SK-N-SH treated with all-trans-retinoic acid at 6 μM for 48 hours (cell line): Measurements from ENCODE around the gene SYN1.

Experiments
- ATAC-seq: fragments of 200-7000 bp; cut with Tn5 transposase; 3 replicates; pipeline ENCODE4 v1.9.1; 2020; ENCODE audit warnings: mild to moderate bottlenecking, moderate library complexity
- ARNTL ChIP-seq: fragments of 450-650 bp; formaldehyde crosslinking; IDR thresholded peaks from 2 replicates; pipeline ENCODE4 v1.5.0; 2020; ENCODE audit warnings: low read depth, mild to moderate bottlenecking, moderate library complexity, borderline replicate concordance
- BACH2 ChIP-seq: fragments of 250-450 bp; sonication (Bioruptor Pico); IDR thresholded peaks from 2 replicates; pipeline ENCODE4 v1.9.0; 2021; ENCODE audit warnings: mild to moderate bottlenecking, borderline replicate concordance
- CSDC2 ChIP-seq: fragments of 250-450 bp; sonication (Bioruptor Pico); IDR thresholded peaks from 2 replicates; pipeline ENCODE4 v1.5.0; 2020; ENCODE audit warnings: mild to moderate bottlenecking, moderate library complexity
- ESRRG ChIP-seq: fragments of 250-450 bp; sonication (Bioruptor Pico); IDR thresholded peaks from 2 replicates; pipeline ENCODE4 v1.6.1; 2021; ENCODE audit warnings: mild to moderate bottlenecking
- GLIS3 ChIP-seq: fragments of 250-450 bp; sonication (Bioruptor Pico); IDR thresholded peaks from 2 replicates; pipeline ENCODE4 v1.5.0; 2020; ENCODE audit warnings: mild to moderate bottlenecking, moderate library complexity
- ISL1 ChIP-seq: fragments of 250-450 bp; sonication (Bioruptor Pico); IDR thresholded peaks from 2 replicates; pipeline ENCODE4 v2.1.2; 2022; ENCODE audit warnings: mild to moderate bottlenecking, moderate library complexity
- OSR1 ChIP-seq: fragments of 250-450 bp; sonication (Bioruptor Pico); IDR thresholded peaks from 2 replicates; pipeline ENCODE4 v1.8.0; 2022; ENCODE audit warnings: moderate library complexity, mild to moderate bottlenecking, inconsistent platforms
- POU6F1 ChIP-seq: fragments of 250-450 bp; sonication (Bioruptor Pico); IDR thresholded peaks from 2 replicates; pipeline ENCODE4 v1.8.0; 2021; ENCODE audit warnings: low read depth, mild to moderate bottlenecking, moderate library complexity, borderline replicate concordance
- PPARA ChIP-seq: fragments of 250-450 bp; sonication (Bioruptor Pico); IDR thresholded peaks from 2 replicates; pipeline ENCODE4 v1.5.0; 2020; ENCODE audit warnings: mild to moderate bottlenecking, borderline replicate concordance
- RARB ChIP-seq: fragments of 250-450 bp; sonication (Bioruptor Pico); IDR thresholded peaks from 2 replicates; pipeline ENCODE4 v1.8.0; 2021; ENCODE audit warnings: mild to moderate bottlenecking, moderate library complexity
- SNAI2 ChIP-seq: fragments of 250-450 bp; sonication (Bioruptor Pico); IDR thresholded peaks from 2 replicates; pipeline ENCODE4 v1.5.0; 2020; ENCODE audit warnings: mild to moderate bottlenecking, moderate library complexity
- TOX ChIP-seq: fragments of 250-450 bp; sonication (Bioruptor Pico); IDR thresholded peaks from 2 replicates; pipeline ENCODE4 v1.8.0; 2021; ENCODE audit warnings: mild to moderate bottlenecking, moderate library complexity, borderline replicate concordance
- TSHZ2 ChIP-seq: fragments of 250-450 bp; sonication (Bioruptor Pico); IDR thresholded peaks from 2 replicates; pipeline ENCODE4 v1.5.0; 2020; ENCODE audit warnings: mild to moderate bottlenecking, moderate library complexity
- ZC3H10 ChIP-seq: fragments of 250-450 bp; sonication (Bioruptor Pico); IDR thresholded peaks from 2 replicates; pipeline ENCODE4 v1.5.1; 2021; ENCODE audit warnings: mild to moderate bottlenecking, moderate library complexity
- ZFP3 ChIP-seq: fragments of 250-450 bp; sonication (Bioruptor Pico); IDR thresholded peaks from 2 replicates; pipeline ENCODE4 v1.5.0; 2020; ENCODE audit warnings: mild to moderate bottlenecking, moderate library complexity
- ZFP30 ChIP-seq: fragments of 450-650 bp; formaldehyde crosslinking; IDR thresholded peaks from 2 replicates; pipeline ENCODE4 v1.5.0; 2022; ENCODE audit warnings: mild to moderate bottlenecking, moderate library complexity
- ZNF565 ChIP-seq: fragments of 450-650 bp; formaldehyde crosslinking; conservative IDR thresholded peaks from 2 replicates; pipeline ENCODE4 v1.5.0; 2020; ENCODE audit warnings: low read depth, mild to moderate bottlenecking, moderate library complexity
- ZNF70 ChIP-seq: fragments of 450-650 bp; formaldehyde crosslinking; IDR thresholded peaks from 2 replicates; pipeline ENCODE4 v1.5.0; 2020; ENCODE audit warnings: mild to moderate bottlenecking, moderate library complexity
- TF ChIP-seq, protein P1 (sequence below): fragments of 250-450 bp; sonication (Bioruptor Pico); IDR thresholded peaks from 2 replicates; pipeline ENCODE4 v1.5.1; 2020; ENCODE audit warnings: low read depth, mild to moderate bottlenecking, moderate library complexity
- TF ChIP-seq, protein P2 (sequence below): fragments of 250-450 bp; sonication (Bioruptor Pico); IDR thresholded peaks from 2 replicates; pipeline ENCODE4 v1.5.1; 2021; ENCODE audit warnings: mild to moderate bottlenecking, moderate library complexity
- TF ChIP-seq, protein P3 (sequence below): fragments of 250-450 bp; sonication (Bioruptor Pico); IDR thresholded peaks from 2 replicates; pipeline ENCODE4 v1.8.0; 2020; ENCODE audit warnings: mild to moderate bottlenecking, moderate library complexity, borderline replicate concordance

The SYN1 gene

GRCh38 chrX:47611926-47612325 lies 7.7 kb downstream of the SYN1 start:
- no peak for TF ChIP-seq TSHZ2 (CRISPR knock-in tag)
- no peak for TF ChIP-seq ISL1 (CRISPR knock-in tag)
- TF ChIP-seq, protein P1, sequence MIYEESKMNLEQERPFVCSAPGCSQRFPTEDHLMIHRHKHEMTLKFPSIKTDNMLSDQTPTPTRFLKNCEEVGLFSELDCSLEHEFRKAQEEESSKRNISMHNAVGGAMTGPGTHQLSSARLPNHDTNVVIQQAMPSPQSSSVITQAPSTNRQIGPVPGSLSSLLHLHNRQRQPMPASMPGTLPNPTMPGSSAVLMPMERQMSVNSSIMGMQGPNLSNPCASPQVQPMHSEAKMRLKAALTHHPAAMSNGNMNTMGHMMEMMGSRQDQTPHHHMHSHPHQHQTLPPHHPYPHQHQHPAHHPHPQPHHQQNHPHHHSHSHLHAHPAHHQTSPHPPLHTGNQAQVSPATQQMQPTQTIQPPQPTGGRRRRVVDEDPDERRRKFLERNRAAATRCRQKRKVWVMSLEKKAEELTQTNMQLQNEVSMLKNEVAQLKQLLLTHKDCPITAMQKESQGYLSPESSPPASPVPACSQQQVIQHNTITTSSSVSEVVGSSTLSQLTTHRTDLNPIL (CRISPR knock-in tag): no peak
- TF ChIP-seq, protein P2, sequence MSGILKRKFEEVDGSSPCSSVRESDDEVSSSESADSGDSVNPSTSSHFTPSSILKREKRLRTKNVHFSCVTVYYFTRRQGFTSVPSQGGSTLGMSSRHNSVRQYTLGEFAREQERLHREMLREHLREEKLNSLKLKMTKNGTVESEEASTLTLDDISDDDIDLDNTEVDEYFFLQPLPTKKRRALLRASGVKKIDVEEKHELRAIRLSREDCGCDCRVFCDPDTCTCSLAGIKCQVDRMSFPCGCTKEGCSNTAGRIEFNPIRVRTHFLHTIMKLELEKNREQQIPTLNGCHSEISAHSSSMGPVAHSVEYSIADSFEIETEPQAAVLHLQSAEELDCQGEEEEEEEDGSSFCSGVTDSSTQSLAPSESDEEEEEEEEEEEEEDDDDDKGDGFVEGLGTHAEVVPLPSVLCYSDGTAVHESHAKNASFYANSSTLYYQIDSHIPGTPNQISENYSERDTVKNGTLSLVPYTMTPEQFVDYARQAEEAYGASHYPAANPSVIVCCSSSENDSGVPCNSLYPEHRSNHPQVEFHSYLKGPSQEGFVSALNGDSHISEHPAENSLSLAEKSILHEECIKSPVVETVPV (CRISPR knock-in tag): no peak
- no peak for TF ChIP-seq POU6F1 (CRISPR knock-in tag)
- TF ChIP-seq OSR1 (CRISPR knock-in tag): no peak
- no peak for TF ChIP-seq TOX (CRISPR knock-in tag)
- no peak for TF ChIP-seq ESRRG (CRISPR knock-in tag)
- no peak for ATAC-seq

- TF ChIP-seq ZFP30: no peak
- TF ChIP-seq ZFP3: no peak
- TF ChIP-seq RARB (CRISPR knock-in tag): no peak
- TF ChIP-seq ESRRG (CRISPR knock-in tag): no peak
- no peak for TF ChIP-seq TSHZ2 (CRISPR knock-in tag)
- TF ChIP-seq ARNTL (CRISPR knock-in tag): no peak
- no peak for TF ChIP-seq ZNF70 (CRISPR knock-in tag)
- TF ChIP-seq, all 23 proteins: peak for 0
- ATAC-seq: no peak
Observed at GRCh38 chrX:47611489-47611888, 8.2 kb downstream of the SYN1 start.

GRCh38 chrX:47610511-47610910 lies 9.1 kb downstream of the SYN1 start:
- TF ChIP-seq, protein P3, sequence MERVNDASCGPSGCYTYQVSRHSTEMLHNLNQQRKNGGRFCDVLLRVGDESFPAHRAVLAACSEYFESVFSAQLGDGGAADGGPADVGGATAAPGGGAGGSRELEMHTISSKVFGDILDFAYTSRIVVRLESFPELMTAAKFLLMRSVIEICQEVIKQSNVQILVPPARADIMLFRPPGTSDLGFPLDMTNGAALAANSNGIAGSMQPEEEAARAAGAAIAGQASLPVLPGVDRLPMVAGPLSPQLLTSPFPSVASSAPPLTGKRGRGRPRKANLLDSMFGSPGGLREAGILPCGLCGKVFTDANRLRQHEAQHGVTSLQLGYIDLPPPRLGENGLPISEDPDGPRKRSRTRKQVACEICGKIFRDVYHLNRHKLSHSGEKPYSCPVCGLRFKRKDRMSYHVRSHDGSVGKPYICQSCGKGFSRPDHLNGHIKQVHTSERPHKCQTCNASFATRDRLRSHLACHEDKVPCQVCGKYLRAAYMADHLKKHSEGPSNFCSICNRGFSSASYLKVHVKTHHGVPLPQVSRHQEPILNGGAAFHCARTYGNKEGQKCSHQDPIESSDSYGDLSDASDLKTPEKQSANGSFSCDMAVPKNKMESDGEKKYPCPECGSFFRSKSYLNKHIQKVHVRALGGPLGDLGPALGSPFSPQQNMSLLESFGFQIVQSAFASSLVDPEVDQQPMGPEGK (CRISPR knock-in tag): no peak
- no peak for TF ChIP-seq ISL1 (CRISPR knock-in tag)
- TF ChIP-seq ARNTL (CRISPR knock-in tag): no peak
- TF ChIP-seq CSDC2 (CRISPR knock-in tag): no peak
- TF ChIP-seq SNAI2 (CRISPR knock-in tag): no peak
- TF ChIP-seq RARB (CRISPR knock-in tag): no peak
- no peak for TF ChIP-seq ZNF70 (CRISPR knock-in tag)
- TF ChIP-seq TOX (CRISPR knock-in tag): no peak
- no peak for TF ChIP-seq BACH2 (CRISPR knock-in tag)
- TF ChIP-seq PPARA (CRISPR knock-in tag): no peak
- no peak for TF ChIP-seq ESRRG (CRISPR knock-in tag)
- no peak for TF ChIP-seq ZC3H10 (CRISPR knock-in tag)
- TF ChIP-seq GLIS3: no peak
- TF ChIP-seq ZNF565 (CRISPR knock-in tag): no peak
- ATAC-seq: no peak
